GM18873 (cell line): ENCODE measurements around the gene CRYBA4.
"Not testable (repeated sequence)": the region's sequence is repeated elsewhere in the genome, so short reads cannot be mapped to it uniquely, and the experiment has no call there.

Experiments
- ATAC-seq: cut with Tn5 transposase; IDR thresholded peaks from one replicate; pipeline ENCODE4 v1.9.1; 2021; ENCODE audit warnings: mild to moderate bottlenecking, moderate library complexity, moderate number of reproducible peaks; ENCODE audit not compliant: unreplicated experiment, low FRiP score

CRYBA4 gene

DNA sequence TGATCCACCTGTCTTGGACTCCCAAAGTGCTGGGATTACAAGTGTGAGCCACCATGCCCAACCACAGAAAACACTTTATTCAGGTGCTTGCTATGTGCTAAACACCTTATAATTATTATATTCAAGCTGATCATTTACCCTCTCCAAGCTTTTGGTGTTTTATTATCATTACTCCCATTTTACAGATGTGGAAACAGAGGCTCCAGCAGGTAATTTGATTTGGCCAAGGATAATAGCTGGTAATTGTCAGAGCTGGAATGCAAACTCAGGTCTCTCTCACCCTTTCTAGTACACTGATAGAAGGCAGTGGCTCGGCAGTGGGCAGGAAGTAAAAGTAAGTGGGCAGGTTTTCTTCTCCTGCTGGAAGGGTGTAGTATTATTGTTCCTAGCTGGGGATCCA lies 28.0 kb upstream of the CRYBA4 start:
- ATAC-seq: no peak

DNA sequence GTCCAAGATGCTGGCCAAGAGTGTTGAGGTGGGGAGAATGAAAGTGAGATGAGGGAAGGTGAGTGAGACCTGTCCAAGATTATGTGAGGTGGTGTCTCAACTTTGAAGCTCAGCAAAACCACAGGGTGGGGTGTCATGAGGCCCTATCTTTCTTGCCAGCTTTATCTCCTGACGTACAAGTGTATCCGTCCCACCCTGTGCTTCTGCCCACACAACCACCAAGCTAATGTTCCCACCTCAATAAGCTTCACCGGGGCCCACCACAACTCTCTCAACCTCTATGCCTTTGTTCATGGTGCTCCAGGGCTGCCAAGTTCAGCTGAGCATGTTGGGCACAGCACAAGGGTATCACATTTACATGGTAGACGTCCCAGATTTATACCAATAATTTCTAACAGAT lies 24.7 kb upstream of the CRYBA4 start:
- no peak for ATAC-seq

DNA sequence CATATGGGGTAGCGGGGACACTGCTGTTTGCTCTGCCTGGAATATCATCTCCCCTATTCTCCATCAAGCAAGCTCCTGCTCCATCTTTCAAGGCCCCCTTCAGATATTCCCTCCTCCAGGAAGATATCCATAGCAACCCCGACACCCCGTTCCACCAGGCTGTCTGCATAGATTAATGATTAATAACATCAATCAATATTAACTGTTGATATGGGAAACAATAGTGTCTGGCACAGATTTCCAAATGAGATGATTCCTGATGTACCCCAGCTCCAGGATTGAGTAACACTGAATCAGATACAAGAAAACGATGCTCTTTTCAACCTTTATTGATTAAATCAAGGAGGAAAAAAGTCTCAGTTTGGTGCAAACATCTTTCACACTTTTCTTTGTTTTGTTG lies 24.3 kb upstream of the CRYBA4 start:
- no peak for ATAC-seq

DNA sequence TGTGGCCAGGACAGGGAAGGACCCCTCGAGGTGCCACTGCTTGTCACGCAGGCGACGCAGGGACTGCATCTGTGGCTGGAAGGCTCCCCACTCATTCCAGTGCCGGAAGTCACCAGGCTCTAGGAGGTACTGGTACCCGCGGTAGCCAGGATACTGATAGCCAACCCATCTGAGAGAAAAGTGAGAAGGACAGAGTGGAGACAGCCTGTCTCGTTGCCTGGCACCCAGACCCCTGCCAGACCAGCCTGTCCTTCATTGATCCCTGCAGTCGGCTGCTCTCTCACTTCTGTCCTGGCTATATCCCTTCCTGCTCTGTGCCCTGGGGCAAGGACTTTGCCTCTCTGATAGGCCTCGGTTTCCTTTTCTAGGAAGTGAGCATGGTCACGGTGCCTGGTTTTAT lies 22.3 kb upstream of the CRYBA4 start:
- ATAC-seq: no peak

DNA sequence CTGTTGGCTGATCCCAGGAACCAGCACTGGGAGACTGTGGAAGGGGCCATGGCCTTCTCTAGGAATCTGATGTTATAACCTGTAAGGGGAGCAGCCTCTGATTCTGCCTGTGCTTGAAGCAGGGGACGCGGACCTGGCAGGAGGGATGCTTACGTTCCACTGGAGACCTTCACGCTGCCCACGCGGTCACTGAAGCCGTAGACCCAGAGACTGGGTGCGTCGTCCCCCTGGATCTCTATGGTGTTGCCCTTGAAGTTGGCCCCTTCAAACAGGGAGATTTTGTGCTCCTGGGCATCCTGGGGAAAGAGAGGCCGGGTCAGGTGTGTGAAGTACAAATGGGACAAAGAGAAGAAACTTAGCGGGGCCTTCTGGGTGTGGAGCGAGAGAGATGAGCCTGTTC lies 20.0 kb upstream of the CRYBA4 start:
- ATAC-seq: no peak

DNA sequence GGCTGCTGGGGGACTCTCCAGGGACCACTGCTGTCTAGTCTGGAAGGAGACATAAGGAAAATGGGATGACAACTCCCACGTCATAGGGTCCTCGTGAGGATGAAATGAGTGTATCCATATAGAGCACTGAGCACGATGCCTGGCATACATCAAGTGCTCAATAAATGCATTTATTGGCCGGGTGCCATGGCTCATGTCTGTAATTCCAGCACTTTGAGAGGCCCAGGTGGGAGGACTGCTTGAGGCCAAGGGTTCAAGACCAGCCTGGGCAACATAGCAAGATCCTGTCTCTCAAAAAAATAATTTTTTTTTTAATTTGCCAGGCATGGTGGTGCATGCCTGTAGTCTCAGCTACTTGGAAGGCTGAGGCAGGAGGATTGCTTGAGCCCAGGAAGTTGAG lies 19.6 kb upstream of the CRYBA4 start:
- ATAC-seq: no peak

DNA sequence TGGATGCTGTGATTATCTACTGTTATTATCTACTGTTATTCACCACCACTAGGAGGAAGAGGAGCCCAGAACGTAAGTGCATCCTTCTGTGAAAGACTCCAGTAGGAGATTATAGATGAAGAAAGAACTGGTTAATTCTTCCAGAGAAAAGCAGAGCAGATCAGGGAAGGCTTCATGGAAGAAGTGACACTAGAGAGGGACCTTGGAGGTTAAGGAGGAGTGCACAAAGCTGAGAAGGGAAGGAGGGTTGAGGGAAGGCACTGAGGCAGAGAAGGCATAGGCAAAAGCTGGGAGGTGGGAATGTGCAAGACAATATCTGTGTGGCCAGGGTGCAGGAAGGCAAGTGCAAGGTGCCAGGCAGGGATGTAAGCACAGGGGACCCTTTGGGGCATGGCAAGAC lies 17.4 kb upstream of the CRYBA4 start:
- ATAC-seq: no peak

DNA sequence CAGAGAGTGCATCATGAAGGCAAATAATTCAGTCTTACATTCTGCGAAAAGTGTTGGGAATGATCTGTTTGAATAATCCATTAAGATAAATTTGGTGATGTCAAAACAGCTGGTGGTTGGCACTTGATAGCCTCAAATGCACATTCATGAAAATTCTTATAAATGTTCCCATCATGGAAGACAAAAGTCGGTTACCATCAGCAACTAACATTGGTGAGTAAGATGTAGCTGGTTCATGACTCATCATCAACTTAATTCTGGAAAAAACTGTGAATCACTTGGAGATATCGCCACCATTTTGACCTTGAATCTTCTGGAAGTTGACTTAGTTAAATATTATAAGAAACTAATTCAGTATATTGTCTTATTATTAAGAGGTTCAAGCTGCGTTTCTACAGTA lies 15.2 kb upstream of the CRYBA4 start:
- no peak for ATAC-seq

DNA sequence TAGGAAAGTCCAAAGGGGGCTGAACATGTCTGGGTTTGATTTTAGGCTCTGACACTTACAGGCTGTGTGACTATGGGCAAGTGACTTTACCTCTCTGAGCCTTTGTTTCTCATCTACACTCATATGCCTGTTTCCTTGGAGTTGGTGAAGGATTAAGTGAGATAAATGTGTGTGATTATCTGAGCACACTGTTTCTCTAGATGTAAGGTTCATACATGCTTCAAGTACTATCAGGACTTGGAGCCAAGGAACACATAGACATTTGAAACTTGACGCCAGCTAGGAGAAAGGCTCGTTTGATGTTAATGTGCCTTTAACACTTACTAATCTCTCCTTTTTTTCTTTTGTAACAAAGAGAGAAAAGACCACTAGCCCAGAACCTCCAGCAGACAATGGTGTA lies 13.6 kb upstream of the CRYBA4 start:
- ATAC-seq: no peak

DNA sequence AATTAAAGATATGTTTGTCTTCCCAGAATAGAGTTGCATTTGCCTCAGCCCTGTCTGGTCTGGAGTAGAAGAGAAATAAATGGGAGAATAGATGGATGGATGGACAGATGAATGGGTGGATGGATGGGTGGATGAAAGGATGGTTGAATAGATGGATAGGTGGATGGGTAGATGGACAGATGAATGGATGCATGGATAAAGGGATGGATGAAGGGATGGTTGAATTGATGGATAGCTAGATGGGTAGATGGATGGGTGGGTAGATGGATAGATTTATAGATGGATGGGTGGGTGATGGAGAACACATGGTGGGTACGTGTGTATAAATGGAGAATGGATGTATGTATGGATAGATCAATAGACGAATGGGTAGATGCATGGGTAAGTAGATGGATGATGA lies 12.5 kb upstream of the CRYBA4 start:
- ATAC-seq: no peak

DNA sequence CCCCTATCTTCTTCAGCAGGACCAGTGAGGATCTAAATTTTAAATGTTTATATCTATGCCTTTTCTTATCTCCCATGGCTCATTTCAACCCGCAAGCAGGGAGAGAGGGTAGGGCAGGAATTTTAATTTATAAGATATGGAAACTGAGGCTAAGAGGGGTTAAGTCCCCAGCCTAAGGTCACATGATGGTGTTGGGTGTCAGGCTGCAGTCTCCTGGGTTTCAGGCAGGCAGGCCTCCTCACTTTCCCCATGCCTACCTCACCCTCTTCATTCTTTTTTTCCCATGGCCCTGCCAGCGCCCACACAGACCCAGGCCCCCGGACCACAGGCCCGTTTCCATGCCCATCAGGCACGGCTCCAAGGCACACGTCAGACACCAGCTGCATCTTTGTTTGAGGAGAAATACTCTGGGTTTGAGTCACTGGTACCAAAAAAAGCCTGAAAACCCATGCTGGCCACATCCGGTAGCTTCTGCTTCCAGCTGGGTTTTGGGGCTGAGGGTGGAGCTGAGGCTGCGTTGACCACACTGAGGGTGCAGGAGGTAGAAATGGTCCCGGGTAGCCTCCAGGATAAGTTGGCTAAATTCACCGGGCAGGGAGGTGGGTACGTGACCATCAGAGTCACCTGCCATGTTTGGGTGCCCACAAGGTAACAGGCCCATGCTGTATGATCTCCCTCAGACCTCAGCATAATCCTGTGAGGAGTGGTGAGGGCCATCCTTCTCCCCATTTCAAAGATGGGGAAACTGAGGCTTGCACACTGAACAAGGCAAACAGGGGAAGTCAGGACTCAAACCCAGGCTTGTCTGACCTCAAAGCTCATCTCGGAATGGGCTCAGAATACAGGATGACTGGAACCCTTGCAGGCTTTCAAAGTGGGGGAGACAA lies 11.4 kb upstream of the CRYBA4 start:
- peak; percentile 70 for ATAC-seq

DNA sequence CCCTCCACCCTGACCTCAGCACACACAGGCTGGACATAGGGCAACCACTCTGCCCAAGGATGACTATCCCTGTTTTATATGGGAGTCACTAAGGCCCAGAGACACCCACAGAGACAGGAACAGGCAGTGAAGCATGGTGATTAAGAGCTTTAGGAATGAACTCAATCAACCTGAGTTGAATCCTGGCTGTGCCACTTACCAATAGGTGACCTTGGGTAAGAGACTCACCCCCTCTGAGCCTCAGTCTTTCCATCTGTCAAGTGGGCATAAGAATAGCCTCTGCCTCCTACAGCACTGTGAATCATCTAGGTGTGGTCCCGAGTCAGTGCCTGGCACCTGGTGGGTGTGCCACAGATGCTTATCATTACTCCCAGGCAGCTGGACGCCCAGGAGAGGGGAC lies 10.8 kb upstream of the CRYBA4 start:
- ATAC-seq: no peak

DNA sequence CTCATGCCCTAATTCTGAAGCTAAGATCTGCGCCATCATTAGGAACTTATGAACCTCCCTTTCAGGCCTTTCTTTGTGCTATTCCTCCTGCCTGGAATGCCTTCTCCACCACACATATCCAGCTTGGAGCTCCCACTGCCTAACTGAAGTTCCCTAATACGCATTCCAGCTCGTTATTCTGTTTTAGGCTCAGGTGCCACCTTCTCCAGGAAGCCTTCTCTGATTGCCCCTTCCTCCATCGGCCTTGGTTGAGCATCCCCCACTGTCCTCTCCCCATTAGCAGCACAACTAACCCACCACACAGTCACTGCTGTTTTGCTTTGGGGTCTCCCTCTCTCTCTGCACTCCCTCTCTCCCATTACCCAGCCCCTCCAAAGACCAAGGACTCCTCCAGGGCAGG lies 9.1 kb upstream of the CRYBA4 start:
- no peak for ATAC-seq

DNA sequence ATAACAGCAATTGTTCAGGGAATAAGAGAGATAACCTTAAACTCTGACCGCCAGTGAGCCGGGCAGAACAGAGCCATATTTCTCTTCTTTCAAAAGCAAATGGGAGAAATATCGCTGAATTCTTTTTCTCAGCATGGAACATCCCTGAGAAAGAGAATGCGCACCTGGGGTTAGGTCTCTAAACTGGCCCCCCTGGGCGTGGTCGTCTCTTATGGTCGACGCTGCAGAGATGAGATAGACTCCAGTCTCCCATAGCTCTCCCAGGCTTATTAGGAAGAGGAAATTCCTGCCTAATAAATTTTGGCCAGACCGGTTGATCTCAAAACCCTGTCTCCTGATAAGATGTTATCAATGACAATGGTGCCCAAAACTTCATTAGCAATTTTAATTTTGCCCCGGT lies 8.0 kb upstream of the CRYBA4 start:
- not testable (repeated sequence) for ATAC-seq

DNA sequence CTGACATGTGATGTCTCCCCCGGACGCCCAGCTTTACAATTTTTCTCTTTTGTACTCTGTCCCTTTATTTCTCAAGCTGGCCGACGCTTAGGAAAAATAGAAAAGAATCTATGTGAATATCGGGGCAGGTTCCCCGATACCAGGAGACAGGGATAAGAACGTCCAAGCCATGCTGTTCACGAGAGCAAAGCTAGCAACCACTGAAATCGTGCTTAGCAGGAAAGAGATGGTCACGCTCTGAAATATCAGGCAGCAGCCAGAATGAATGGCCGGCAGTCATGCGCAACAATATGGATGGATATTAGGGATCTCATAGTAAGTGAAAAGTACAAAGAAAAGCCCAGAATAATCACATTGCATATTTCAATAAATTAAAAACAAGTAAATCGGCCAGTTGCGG lies 7.4 kb upstream of the CRYBA4 start:
- ATAC-seq: no peak

DNA sequence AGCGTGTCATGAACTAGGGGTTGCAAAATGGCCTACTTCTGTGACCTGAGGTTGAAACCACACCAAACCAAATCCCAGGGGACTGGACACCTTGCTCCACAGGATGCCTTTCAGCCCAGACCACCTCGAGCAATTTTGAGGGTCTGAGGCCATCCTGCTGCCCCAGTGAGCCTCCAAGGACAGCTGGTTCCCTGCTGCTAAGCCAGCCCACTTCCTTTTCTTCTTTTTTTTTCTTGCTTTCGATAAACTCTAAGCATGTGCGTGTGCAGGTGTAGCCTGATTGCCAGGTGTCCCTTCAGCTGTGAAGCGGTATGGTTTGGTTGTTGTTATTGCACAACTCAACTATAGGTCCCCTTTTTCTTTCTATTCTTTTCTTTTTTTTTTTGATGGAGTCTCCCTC lies 6.6 kb upstream of the CRYBA4 start:
- ATAC-seq: no peak

DNA sequence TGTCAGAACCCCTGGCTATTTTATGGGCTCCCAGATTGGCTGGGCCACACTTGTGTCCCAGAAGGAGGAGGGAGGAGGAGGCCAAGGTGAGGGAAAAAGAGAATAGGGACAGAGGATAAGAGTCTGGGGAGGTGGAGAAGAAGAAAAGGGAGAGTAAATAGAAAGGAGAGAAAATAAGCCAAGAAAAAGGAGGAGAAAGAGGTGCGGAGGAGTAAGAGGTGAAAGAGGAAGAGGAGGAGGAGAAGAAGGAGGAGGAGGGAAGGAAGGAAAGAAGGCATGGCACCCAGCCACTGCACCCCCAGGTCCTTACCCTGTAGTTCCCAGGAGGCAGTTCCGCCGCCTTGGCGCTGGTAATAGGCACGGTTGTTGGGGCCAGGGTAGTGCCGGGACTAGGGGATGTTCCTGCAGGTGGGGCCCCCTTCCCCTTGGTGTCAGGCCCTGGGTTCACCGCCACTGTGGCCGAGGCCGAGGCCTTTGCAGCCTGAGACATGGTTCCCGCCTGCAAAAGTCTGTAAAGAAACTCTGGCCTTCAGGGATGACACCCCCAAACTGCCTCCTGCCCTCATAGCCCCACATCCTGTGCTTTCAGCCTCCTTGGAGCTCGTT lies 5.8 kb upstream of the CRYBA4 start:
- no peak for ATAC-seq

DNA sequence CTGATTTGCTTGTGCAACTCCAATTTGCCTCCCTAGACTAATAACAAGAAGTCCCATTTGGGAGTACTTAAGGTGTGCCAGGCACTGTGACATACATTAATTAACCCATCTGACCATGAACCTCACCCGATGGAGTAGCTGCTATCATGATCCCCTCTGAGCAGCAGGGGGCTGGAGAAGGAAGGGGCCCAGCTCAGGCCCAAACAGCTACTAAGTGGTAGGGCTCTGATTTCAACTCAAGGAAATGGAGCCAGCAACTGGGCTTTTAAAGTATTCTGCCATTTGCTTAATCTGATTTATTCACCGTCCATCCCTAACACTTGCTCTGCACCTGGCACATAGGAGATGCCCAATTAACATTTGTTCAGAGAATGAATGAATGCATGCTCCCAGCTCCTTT lies 5.1 kb upstream of the CRYBA4 start:
- no peak for ATAC-seq

DNA sequence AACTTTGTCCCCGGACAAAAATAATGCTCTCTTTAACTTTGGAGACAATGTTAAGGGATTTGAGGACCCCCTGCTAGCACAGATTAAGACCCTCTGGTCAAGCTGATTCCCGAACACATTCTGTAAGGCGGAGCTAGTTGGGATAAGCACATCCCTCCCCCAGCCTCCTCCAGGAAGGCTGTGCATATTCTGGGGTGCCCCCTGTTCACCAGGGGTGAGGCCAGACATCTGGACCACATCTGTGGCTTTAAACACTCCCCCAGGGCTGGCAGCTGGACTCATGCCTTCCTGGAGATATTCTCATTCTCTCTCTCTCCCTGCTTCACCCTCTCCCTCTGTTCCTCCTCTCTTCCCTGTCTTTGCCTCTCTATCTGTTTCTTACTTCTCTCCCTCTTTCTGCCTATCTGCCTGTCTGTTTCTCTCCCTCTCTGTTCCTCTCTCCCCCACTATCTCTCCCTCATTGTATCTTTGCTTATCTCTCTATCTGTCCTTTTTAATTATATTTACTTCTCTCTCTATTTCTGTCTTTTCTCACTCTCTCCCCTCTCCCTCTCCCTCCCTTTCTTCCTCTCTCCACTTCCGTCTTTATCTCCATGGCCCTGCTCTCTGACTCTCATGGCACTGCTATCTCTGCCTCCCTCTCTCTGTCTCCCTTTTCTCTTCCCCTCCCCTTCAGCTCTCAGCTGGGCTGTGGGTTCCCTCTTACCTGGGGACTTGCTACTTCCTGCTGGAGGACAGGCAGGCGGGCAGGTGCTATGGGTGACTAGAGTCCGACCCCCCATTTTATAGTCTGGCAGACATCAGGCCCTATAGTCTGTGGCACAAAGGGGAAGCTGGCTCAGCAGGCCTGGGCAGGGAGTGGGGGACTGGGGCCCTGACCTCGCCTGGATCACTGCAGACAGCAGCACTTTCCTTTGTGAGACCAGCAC lies 4.2 kb upstream of the CRYBA4 start, which contains the start of gene CRYBB1:
Gene CRYBB1, minus strand, starts transcription at position 757 of the 929 bp plus-strand sequence. CDS start 1,708 bp downstream, outside the sequence.
- no peak for ATAC-seq

DNA sequence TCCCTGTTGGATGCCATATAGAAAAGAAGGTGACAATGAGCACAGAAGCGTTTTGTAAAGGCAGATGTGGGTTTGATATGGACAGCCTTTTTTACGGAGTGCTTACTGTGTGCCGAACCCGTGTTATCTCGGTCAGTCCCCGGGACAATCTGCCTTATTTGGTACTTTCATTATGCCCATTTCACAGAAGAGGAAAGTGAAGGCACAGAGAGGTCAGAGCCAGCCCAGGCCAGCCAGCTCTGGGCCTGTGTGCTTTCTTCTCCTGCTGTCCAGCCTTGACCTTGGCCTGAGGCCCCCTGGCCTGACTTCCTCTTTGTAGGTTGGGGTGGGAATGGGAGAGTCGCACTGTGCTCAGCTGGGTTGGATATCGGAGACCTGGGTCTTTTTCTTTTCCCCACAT lies 3.3 kb upstream of the CRYBA4 start:
- no peak for ATAC-seq

DNA sequence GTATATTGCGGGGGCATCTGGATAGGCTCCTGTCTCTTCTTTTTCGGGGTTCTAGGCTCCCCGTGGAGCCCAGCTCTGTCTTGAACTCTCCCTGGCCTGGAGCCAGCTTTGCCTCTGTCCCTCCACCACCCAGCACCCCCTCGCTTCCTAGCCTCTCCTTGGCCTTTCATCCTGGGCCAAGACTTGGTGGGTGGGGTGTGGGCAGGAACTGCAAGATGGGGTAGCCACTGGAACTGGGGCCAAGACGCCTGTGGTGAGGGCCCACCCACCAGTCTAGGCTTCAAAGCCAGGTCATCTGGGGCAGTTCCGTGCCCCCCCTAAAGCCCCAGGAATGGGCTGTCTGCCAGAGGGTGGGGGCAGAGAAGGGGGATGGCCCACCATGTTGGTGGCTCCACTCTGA lies 2.3 kb upstream of the CRYBA4 start:
- no peak for ATAC-seq
